Ovary (tissue), 9 donors: ENCODE results near the gene VCL. TPM values are rescaled to one million over a fixed set of nuclear protein-coding genes. Genes with fewer than 3 reads are reported as not detected.

Source experiments
- DNase-seq, 5 donors: peaks; one replicate each; pipeline ENCODE4 v3.0.0-alpha.2; 2019 to 2020
- H3K27ac ChIP-seq, 2 donors: fragments of 200-600 bp; one replicate each; pipeline versions ENCODE4 v1.5.1 to v1.8.0; 2019 to 2022
- H3K27me3 ChIP-seq: fragments of 200-600 bp; one replicate; pipeline ENCODE4 v1.8.0; 2022
- H3K36me3 ChIP-seq: fragments of 200-600 bp; sonication (generic); one replicate; pipeline ENCODE4 v1.5.1; 2019
- H3K4me1 ChIP-seq: one replicate; pipeline ENCODE4 v1.8.1; 2013; ENCODE audit warnings: mild to moderate bottlenecking, moderate library complexity; ENCODE audit not compliant: insufficient read depth
- H3K4me3 ChIP-seq: fragments of 200-600 bp; sonication (generic); one replicate; pipeline ENCODE4 v1.5.1; 2017
- H3K9me3 ChIP-seq, 2 donors: fragments of 200-600 bp in 1 of 2; sonication (generic) in 1 of 2; one replicate each; pipeline versions ENCODE4 v1.5.1 to v1.8.1; 2013 to 2019; ENCODE audit warnings: mild to moderate bottlenecking in 1 of 2, moderate library complexity in 1 of 2
- CTCF ChIP-seq, 3 donors: fragments of 450-650 bp in 2 of 3; fragments of 200-600 bp in 1 of 3; IDR thresholded peaks; one replicate each; pipeline versions ENCODE4 v1.5.1 to v1.8.0; 2016 to 2022; ENCODE audit warnings: antibody characterized with exemption in 3 of 3, mild to moderate bottlenecking in 1 of 3
- EP300 ChIP-seq: sonication (generic); formaldehyde crosslinking; IDR thresholded peaks from one replicate; pipeline ENCODE4 v1.6.1; 2017; ENCODE audit warnings: antibody characterized with exemption
- POLR2A ChIP-seq: fragments of 450-650 bp; IDR thresholded peaks from one replicate; pipeline ENCODE4 v1.6.1; 2017; ENCODE audit warnings: antibody characterized with exemption, mild to moderate bottlenecking, moderate library complexity
- WGBS, 3 donors: extraction: QIAGEN DNeasy Blood & Tissue Kit in 1 of 3; methylation state at CpG; one replicate each; pipeline versions ENCODE4 v1.1.5 to v1.1.7; 2013 to 2017; 5-methylcytosine and 5-hydroxymethylcytosine counted together
- intact Hi-C, 4 donors: fragments of 100-400 bp; cut with DNase I; formaldehyde crosslinking; loops; one replicate each; pipeline versions ENCODE4 v1.11.0 to v1.15.1; 2022 to 2023
- polyA plus RNA-seq, 2 donors: library from polyadenylated mRNA; stranded (reverse); fragments of 200-250 nt in 1 of 2; fragments of 350-450 nt in 1 of 2; fragmentation: Illumina TruSeq in 1 of 2; extraction: RNeasy Lipid Tissue Mini Kit (QIAGEN cat#74804) in 1 of 2; gene quantifications; one replicate each; pipeline ENCODE4 v1.2.3, GENCODE V29; 2013 to 2014
- total RNA-seq, 7 donors: library from RNA; depleted of rRNA in 2 of 7; stranded (reverse); fragments of >200 nt in 2 of 7; fragmentation: NEBNext Ultra II Directional in 3 of 7; extraction: Animal tissue kit (Norgen Biotek cat#: 25700) in 3 of 7; gene quantifications; one replicate each; pipeline versions ENCODE4 v1.1.0 to v1.2.4, GENCODE V29; 2016 to 2023
- donor health status: DM: no; HTN: no; CAD: no; lungs with moderate emphysema.
- donor health status: DM: no; HTN: no; CAD: no.
- donor health status: Bipolar disorder and iron deficiency.
- donor health status: DM: yes; HTN: yes; CAD: no.
- donor health status: DM: no; HTN: no; CAD: no.
- donor health status: DM: yes; HTN: yes; CAD: no.

The VCL gene
- total and polyA plus RNA-seq, 9 donors = 43.3 to 189 (median 114) TPM

- 72 to 83% (median 83%) methylated on average over 1 of the region's 1 CpG for WGBS, 3 donors
- intact Hi-C loops = loop anchor here in 1 of 4 donors (10.0 kb wide), 1 partner anchor 49 kb away; no protein-coding TSS in a partner anchor
- Histone ChIP-seq H3K27ac (no peak overlapping the region), H3K27me3 (no peaks in the 10 kb centered on the region), H3K9me3 (no peaks in the 10 kb centered on the region), H3K4me1 (peaks cover 11% of the 10 kb centered on the region), H3K36me3 (no peaks in the 10 kb centered on the region), H3K4me3 (no peak overlapping the region)
- DNase-seq = no peak
- TF ChIP-seq EP300 (no peak), CTCF (IDR thresholded peaks at IDR 0.05) (no peak), POLR2A (no peak)
These were observed 8.4 kb downstream of the VCL start for GRCh38 chr10:74006269-74006668.

GRCh38 chr10:74008212-74008731, 10.4 kb downstream of the VCL start:
- H3K4me3 ChIP-seq = no peak overlapping the region
- no peaks in the 10 kb centered on the region for H3K27me3 ChIP-seq
- no peak for DNase-seq
- no peaks in the 10 kb centered on the region for H3K9me3 ChIP-seq
- WGBS, 3 donors = 21 to 34% (median 28%) methylated on average over 3 of the region's 3 CpGs
- H3K4me1 ChIP-seq = peaks cover 14% of the 10 kb centered on the region
- no peak overlapping the region for H3K27ac ChIP-seq
- TF ChIP-seq EP300 = no peak
- no peak for TF ChIP-seq POLR2A
- no peak for TF ChIP-seq CTCF (IDR thresholded peaks at IDR 0.05)
- intact Hi-C loops = loop anchor here in 1 of 4 donors (10.0 kb wide), 1 partner anchor 47 kb away; no protein-coding TSS in a partner anchor
- no peaks in the 10 kb centered on the region for H3K36me3 ChIP-seq

- Histone ChIP-seq H3K9me3 (no peaks in the 10 kb centered on the region), H3K36me3 (no peaks in the 10 kb centered on the region), H3K4me3 (no peak overlapping the region), H3K4me1 (peaks cover 12% of the 10 kb centered on the region), H3K27me3 (no peaks in the 10 kb centered on the region), H3K27ac (no peak overlapping the region)
- DNase-seq = no peak
- 85 to 86% (median 86%) methylated on average over 6 of the region's 6 CpGs for WGBS, 3 donors
- no peak for TF ChIP-seq POLR2A
- no peak for TF ChIP-seq CTCF (IDR thresholded peaks at IDR 0.05)
- TF ChIP-seq EP300 = no peak
- intact Hi-C loops = no loop called here
These were observed 13.1 kb downstream of the VCL start for GRCh38 chr10:74011017-74011416.

- H3K27ac ChIP-seq = no peak overlapping the region
- TF ChIP-seq POLR2A (no peak), EP300 (no peak), CTCF (IDR thresholded peaks at IDR 0.05) (no peak)
- no peaks in the 10 kb centered on the region for H3K9me3 ChIP-seq
- H3K36me3 ChIP-seq = no peaks in the 10 kb centered on the region
- H3K4me3 ChIP-seq = no peak overlapping the region
- intact Hi-C loops = no loop called here
- no peaks in the 10 kb centered on the region for H3K27me3 ChIP-seq
- peaks cover 12% of the 10 kb centered on the region for H3K4me1 ChIP-seq
- peak in 1 of 5 donors; percentile 47 for DNase-seq
- WGBS, 3 donors = 14 to 27% (median 23%) methylated on average over 1 of the region's 1 CpG
These were observed 13.9 kb downstream of the VCL start for GRCh38 chr10:74011770-74012169.
